Measurements from ENCODE around the gene CNOT10. TPM values are rescaled to one million over a fixed set of nuclear protein-coding genes. Genes with fewer than 3 reads are reported as not detected.

CNOT10 gene
- total RNA-seq, 1 donor from 2014 or later: 82.9 TPM

GRCh38 chr3:32778389-32778788, 93.4 kb downstream of the CNOT10 start:
- Mint-ChIP-seq H3K4me1 (peaks cover 31% of the 10 kb centered on the region), H3K27me3 (ENCODE audit: insufficient read depth, low read depth) (peaks cover 18% of the 10 kb centered on the region), H3K27ac (no peak overlapping the region), H3K36me3 (peaks cover 32% of the 10 kb centered on the region), H3K9me3 (peaks cover 3% of the 10 kb centered on the region), H3K4me3 (no peak overlapping the region)
- H3F3A ChIP-seq (ENCODE audit: low read depth): peaks cover 43% of the 10 kb centered on the region
- no peak overlapping the region for H2AFZ ChIP-seq (replicated peaks)
- H3K4me3 ChIP-seq: no peak overlapping the region
- H3K4me1 ChIP-seq: peaks cover 19% of the 10 kb centered on the region
- H4K20me1 ChIP-seq (ENCODE audit: low read depth): peaks cover 20% of the 10 kb centered on the region
- no peak for TF ChIP-seq EZH2phosphoT487 (IDR thresholded peaks at IDR 0.05)
- no peak for TF ChIP-seq CTCF (IDR thresholded peaks at IDR 0.05)
- no peak for TF ChIP-seq EZH2 (IDR thresholded peaks at IDR 0.05)
- peaks cover 13% of the 10 kb centered on the region for H3K79me2 ChIP-seq (ENCODE audit: low read depth)
- peaks cover 19% of the 10 kb centered on the region for H3K27me3 ChIP-seq
- no peaks in the 10 kb centered on the region for H3K36me3 ChIP-seq
- no peak overlapping the region for H3K4me2 ChIP-seq
- H3K27ac ChIP-seq: no peak overlapping the region
- no peak overlapping the region for H3K9ac ChIP-seq
- no peaks in the 10 kb centered on the region for H3K9me3 ChIP-seq (ENCODE audit: low read depth)
- DNase-seq (ENCODE audit: low spot score): no peak

- TF ChIP-seq CTCF (IDR thresholded peaks at IDR 0.05): no peak
- Mint-ChIP-seq H3K36me3 (peaks cover 23% of the 10 kb centered on the region), H3K27ac (peak overlapping the region; percentile 87), H3K27me3 (ENCODE audit: insufficient read depth, low read depth) (peaks cover 18% of the 10 kb centered on the region), H3K9me3 (peaks cover 3% of the 10 kb centered on the region), H3K4me1 (peaks cover 30% of the 10 kb centered on the region), H3K4me3 (peak overlapping the region; percentile 92)
- Histone ChIP-seq H3K9me3 (ENCODE audit: low read depth) (no peaks in the 10 kb centered on the region), H3K4me3 (peak overlapping the region; percentile 55), H3K9ac (no peak overlapping the region), H3F3A (ENCODE audit: low read depth) (peaks cover 43% of the 10 kb centered on the region), H3K4me2 (peak overlapping the region; percentile 85), H2AFZ (replicated peaks) (no peak overlapping the region), H3K79me2 (ENCODE audit: low read depth) (peaks cover 19% of the 10 kb centered on the region), H3K36me3 (no peaks in the 10 kb centered on the region), H3K4me1 (peaks cover 17% of the 10 kb centered on the region), H3K27me3 (peaks cover 19% of the 10 kb centered on the region), H3K27ac (peak overlapping the region; percentile 90), H4K20me1 (ENCODE audit: low read depth) (peaks cover 20% of the 10 kb centered on the region)
- peak; percentile 26 for DNase-seq (ENCODE audit: low spot score)
These were observed 95.2 kb downstream of the CNOT10 start for GRCh38 chr3:32780071-32780734.

- peaks cover 3% of the 10 kb centered on the region for H3K9me3 Mint-ChIP-seq
- peak overlapping the region; percentile 90 for H3K27ac ChIP-seq
- H3K36me3 Mint-ChIP-seq: peaks cover 22% of the 10 kb centered on the region
- H3K36me3 ChIP-seq: no peaks in the 10 kb centered on the region
- peaks cover 16% of the 10 kb centered on the region for H3K27me3 Mint-ChIP-seq (ENCODE audit: insufficient read depth, low read depth)
- H3K4me2 ChIP-seq: peak overlapping the region; percentile 85
- H3K4me1 Mint-ChIP-seq: peaks cover 30% of the 10 kb centered on the region
- TF ChIP-seq EZH2 (IDR thresholded peaks at IDR 0.05): no peak
- peak; percentile 50 for TF ChIP-seq EZH2phosphoT487 (IDR thresholded peaks at IDR 0.05)
- peak overlapping the region; percentile 77 for H2AFZ ChIP-seq (replicated peaks)
- H4K20me1 ChIP-seq (ENCODE audit: low read depth): peaks cover 20% of the 10 kb centered on the region
- H3K9ac ChIP-seq: no peak overlapping the region
- H3F3A ChIP-seq (ENCODE audit: low read depth): peaks cover 43% of the 10 kb centered on the region
- peaks cover 17% of the 10 kb centered on the region for H3K4me1 ChIP-seq
- H3K4me3 Mint-ChIP-seq: peak overlapping the region; percentile 92
- DNase-seq (ENCODE audit: low spot score): peak; percentile 97
- peaks cover 19% of the 10 kb centered on the region for H3K79me2 ChIP-seq (ENCODE audit: low read depth)
- H3K4me3 ChIP-seq: peak overlapping the region; percentile 55
- H3K9me3 ChIP-seq (ENCODE audit: low read depth): no peaks in the 10 kb centered on the region
- H3K27ac Mint-ChIP-seq: peak overlapping the region; percentile 87
- peaks cover 19% of the 10 kb centered on the region for H3K27me3 ChIP-seq
These were observed 95.8 kb downstream of the CNOT10 start for GRCh38 chr3:32780735-32781210.

All from neural progenitor cell (in vitro differentiated cells).